RWPE2 (cell line): ENCODE measurements around the gene CELF1.

Source experiments
- ATAC-seq: fragments of 200-7000 bp; cut with Tn5 transposase; 3 replicates; pipeline ENCODE4 v1.9.1; 2021; ENCODE audit warnings: low read depth
- DNase-seq: peaks from one replicate; pipeline ENCODE4 v3.0.0-alpha.2; 2020; ENCODE audit warnings: low spot score
- H3K27ac ChIP-seq: fragments of 450-650 bp; 2 replicates; pipeline ENCODE4 v1.5.1; 2017; ENCODE audit warnings: mild to moderate bottlenecking; ENCODE audit not compliant: poor library complexity, severe bottlenecking
- H3K27me3 ChIP-seq: fragments of 250-450 bp; sonication (Bioruptor Pico); 2 replicates; pipeline ENCODE4 v1.5.1; 2021; ENCODE audit warnings: mild to moderate bottlenecking, moderate library complexity; ENCODE audit not compliant: insufficient read depth, poor library complexity, severe bottlenecking
- H3K36me3 ChIP-seq: fragments of 250-450 bp; sonication (Bioruptor Pico); 2 replicates; pipeline ENCODE4 v1.5.1; 2020; ENCODE audit warnings: low read depth, mild to moderate bottlenecking, moderate library complexity
- H3K4me1 ChIP-seq: fragments of 250-450 bp; sonication (Bioruptor Pico); 2 replicates; pipeline ENCODE4 v1.5.1; 2021; ENCODE audit warnings: mild to moderate bottlenecking, moderate library complexity; ENCODE audit not compliant: insufficient read depth, poor library complexity, severe bottlenecking
- H3K4me3 ChIP-seq: fragments of 250-450 bp; sonication (Bioruptor Pico); 2 replicates; pipeline ENCODE4 v1.5.1; 2021; ENCODE audit warnings: mild to moderate bottlenecking, moderate library complexity; ENCODE audit not compliant: severe bottlenecking
- H3K9me3 ChIP-seq: fragments of 250-450 bp; sonication (Bioruptor Pico); 2 replicates; pipeline ENCODE4 v1.5.1; 2021; ENCODE audit warnings: mild to moderate bottlenecking, moderate library complexity; ENCODE audit not compliant: severe bottlenecking
- TF ChIP-seq, protein P1 (sequence below): fragments of 450-650 bp; IDR thresholded peaks from one replicate; pipeline ENCODE4 v1.5.1; 2017; ENCODE audit warnings: mild to moderate bottlenecking, moderate library complexity; ENCODE audit not compliant: poor library complexity, severe bottlenecking

The CELF1 gene

DNA sequence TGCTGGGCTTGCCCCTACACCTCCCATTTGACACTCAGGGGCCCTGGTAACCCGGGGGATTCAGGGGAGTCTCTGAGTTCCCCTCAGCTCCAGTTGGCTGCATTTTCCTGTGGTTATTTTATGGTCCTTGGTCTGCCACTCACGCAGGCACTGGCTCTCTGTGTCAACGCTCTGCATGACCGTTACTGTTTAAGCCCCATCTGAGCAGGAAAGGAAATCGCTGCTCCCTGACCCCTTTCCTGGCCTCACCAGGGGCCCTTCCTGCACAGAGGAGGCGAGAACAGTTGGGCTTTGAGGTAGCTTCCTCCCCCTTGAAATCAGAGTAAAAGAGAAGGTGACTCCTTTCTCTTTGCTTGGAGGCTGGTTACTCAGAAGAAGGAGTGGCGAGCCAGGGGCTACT, 38.8 kb upstream of the CELF1 start:
- no peak overlapping the region for H3K27ac ChIP-seq
- H3K36me3 ChIP-seq: no peaks in the 10 kb centered on the region
- no peaks in the 10 kb centered on the region for H3K9me3 ChIP-seq
- TF ChIP-seq, protein P1, sequence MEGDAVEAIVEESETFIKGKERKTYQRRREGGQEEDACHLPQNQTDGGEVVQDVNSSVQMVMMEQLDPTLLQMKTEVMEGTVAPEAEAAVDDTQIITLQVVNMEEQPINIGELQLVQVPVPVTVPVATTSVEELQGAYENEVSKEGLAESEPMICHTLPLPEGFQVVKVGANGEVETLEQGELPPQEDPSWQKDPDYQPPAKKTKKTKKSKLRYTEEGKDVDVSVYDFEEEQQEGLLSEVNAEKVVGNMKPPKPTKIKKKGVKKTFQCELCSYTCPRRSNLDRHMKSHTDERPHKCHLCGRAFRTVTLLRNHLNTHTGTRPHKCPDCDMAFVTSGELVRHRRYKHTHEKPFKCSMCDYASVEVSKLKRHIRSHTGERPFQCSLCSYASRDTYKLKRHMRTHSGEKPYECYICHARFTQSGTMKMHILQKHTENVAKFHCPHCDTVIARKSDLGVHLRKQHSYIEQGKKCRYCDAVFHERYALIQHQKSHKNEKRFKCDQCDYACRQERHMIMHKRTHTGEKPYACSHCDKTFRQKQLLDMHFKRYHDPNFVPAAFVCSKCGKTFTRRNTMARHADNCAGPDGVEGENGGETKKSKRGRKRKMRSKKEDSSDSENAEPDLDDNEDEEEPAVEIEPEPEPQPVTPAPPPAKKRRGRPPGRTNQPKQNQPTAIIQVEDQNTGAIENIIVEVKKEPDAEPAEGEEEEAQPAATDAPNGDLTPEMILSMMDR: no peak
- no peak for ATAC-seq
- no peaks in the 10 kb centered on the region for H3K4me1 ChIP-seq
- H3K4me3 ChIP-seq: no peak overlapping the region
- no peak for DNase-seq
- H3K27me3 ChIP-seq: peaks cover 37% of the 10 kb centered on the region

DNA sequence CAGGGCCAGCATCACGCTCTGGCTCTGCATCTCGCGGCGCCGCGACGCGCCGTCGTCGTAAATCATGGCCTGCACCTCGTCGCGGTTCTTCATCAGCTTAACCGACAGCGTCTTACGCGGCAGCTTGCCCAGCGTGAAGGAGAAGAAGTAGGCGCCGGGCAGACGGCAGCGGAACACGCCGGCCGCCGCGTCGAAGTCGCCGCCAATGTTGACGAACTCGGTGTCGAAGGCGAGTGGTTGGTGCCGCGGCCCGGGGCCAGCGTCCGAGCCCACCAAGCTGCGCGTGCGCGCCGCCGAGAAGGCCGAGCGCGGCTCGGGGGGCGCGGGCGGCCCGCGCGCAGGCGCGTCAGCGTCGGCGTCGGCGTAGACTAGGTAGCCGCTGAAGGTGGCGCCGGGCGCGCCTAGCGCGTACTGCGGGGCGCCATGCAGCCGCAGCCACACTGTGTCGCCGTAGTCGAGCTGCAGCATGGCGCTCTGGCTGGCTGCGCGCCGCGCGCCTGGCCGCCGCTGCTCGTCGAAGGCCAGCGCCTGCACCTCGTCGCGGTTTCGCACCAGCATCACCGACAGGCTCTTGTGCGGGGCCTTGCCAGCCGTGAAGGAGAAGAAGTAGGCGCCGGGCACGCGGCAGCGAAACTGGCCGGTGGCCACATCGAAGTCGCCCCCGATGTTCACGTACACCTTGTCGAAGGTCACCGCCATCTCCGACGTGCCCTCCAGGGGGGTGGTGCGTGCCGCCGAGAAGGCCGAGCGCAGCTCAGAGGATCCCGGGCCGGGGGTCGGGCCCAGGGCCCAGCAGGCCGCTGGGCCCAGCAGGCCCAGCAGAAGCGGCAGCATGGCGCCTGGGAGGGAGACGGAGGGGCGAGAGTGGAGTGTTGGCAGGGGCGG, 37.3 kb upstream of the CELF1 start:
- no peaks in the 10 kb centered on the region for H3K9me3 ChIP-seq
- TF ChIP-seq, protein P1: no peak
- ATAC-seq (no peak), DNase-seq (no peak)
- H3K4me3 ChIP-seq: no peak overlapping the region
- H3K27me3 ChIP-seq: peaks cover 35% of the 10 kb centered on the region
- H3K36me3 ChIP-seq: no peaks in the 10 kb centered on the region
- H3K27ac ChIP-seq: no peak overlapping the region
- H3K4me1 ChIP-seq: no peaks in the 10 kb centered on the region

DNA sequence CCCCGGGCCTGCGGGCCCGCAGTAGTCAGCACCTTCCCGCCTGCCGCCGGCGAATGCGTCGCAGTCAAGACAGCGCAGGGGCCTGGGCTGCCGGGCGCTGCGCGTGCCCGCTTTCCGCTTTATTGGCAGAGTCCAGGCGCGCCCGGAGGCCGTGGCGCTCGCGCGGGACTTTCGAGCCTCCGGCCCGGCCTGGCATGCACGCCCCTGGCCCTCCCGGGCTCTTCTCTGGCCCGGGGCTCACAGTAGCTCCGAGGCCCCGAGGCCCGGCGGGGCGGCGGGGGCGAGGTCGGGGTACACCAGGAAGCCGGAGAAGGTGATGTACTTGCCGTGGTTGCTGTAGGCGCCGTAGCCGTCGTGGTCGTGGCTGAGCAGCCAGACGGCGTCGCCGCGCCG, 36.6 kb upstream of the CELF1 start:
- Histone ChIP-seq H3K4me1 (no peaks in the 10 kb centered on the region), H3K9me3 (no peaks in the 10 kb centered on the region), H3K27me3 (peaks cover 29% of the 10 kb centered on the region), H3K27ac (no peak overlapping the region), H3K4me3 (no peak overlapping the region), H3K36me3 (no peaks in the 10 kb centered on the region)
- DNase-seq (no peak), ATAC-seq (peak; percentile 18; the same call in 1 of the 3 replicates)
- TF ChIP-seq, protein P1: no peak

DNA sequence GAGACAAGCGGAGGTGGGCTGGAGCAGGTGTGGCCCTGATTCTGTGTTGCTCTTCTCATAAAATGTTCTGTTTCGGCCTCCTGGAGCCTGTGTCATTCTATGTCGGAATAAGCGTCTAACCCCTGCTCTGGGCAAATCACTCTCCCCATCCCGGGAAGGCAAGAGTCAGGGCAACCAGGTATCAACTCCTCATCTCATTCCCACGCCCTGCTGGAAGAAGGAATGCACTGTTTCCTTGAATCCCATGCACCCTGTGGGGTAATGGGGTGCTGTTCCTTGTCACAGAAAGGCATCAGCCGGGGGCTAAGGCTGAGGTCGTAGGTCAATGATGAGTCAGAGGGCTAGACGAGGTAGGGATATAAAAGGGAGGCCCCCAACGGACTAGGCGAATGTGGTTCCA, 36.2 kb upstream of the CELF1 start:
- Histone ChIP-seq H3K27ac (no peak overlapping the region), H3K27me3 (peaks cover 25% of the 10 kb centered on the region), H3K4me3 (no peak overlapping the region), H3K9me3 (no peaks in the 10 kb centered on the region), H3K36me3 (peaks cover 3% of the 10 kb centered on the region), H3K4me1 (no peaks in the 10 kb centered on the region)
- DNase-seq (no peak), ATAC-seq (no peak)
- TF ChIP-seq, protein P1: no peak

DNA sequence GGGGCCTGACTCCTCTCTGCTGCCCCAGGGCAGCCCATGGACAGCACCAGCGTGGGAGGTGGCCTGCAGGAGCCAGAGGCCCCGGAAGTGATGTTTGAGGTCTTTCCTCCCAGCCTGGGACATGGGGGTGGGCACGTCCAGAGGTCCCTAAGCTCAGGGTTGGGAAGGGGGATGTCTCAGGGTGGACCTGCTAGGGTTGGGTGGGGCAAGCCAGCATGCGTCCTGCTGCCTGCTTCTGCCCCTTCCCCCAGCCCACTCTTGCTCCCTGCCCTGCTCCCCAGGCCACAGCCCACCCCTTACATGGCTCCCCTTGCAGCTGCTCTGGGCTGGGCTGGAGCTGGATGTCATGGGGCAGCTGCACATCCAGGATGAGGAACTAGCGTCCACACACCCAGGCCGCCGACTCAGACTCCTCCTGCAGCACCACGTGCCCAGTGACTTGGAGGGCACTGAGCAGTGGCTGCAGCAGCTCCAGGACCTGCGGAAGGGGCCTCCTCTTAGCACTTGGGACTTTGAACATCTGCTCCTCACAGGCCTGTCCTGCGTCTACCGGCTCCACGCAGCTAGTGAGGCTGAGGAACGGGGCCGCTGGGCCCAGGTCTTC, 34.9 kb upstream of the CELF1 start:
- H3K36me3 ChIP-seq: peaks cover 16% of the 10 kb centered on the region
- DNase-seq (no peak), ATAC-seq (no peak)
- H3K4me1 ChIP-seq: no peaks in the 10 kb centered on the region
- peaks cover 13% of the 10 kb centered on the region for H3K27me3 ChIP-seq
- TF ChIP-seq, protein P1: no peak
- H3K9me3 ChIP-seq: no peaks in the 10 kb centered on the region
- no peak overlapping the region for H3K4me3 ChIP-seq
- no peak overlapping the region for H3K27ac ChIP-seq
